Activated T-cell treated with anti-CD3 and anti-CD28 coated beads, Interleukin-2, amount 50 U/mL, for 72 hours (primary cell): ENCODE measurements around the gene AJUBA. TPM values are rescaled to one million over a fixed set of nuclear protein-coding genes. Genes with fewer than 3 reads are reported as not detected.

Experiments used
- ATAC-seq, 2 donors: fragments of 150-1000 bp; cut with Tn5 transposase; replicated peaks in 1 of 2; 2 replicates each; pipeline ENCODE4 v1.10.0; 2021; ENCODE audit warnings: moderate library complexity in 2 of 2, mild to moderate bottlenecking in 1 of 2
- DNase-seq, 2 donors: peaks; one replicate each; pipeline ENCODE4 v3.0.0; 2021 to 2022; ENCODE audit warnings: mixed read lengths in 1 of 2
- H3K27ac Mint-ChIP-seq: one replicate; pipeline ENCODE4 v1.8.0; 2022; ENCODE audit warnings: mild to moderate bottlenecking, moderate library complexity, mixed read lengths
- H3K27me3 Mint-ChIP-seq: one replicate; pipeline ENCODE4 v1.8.0; 2022; ENCODE audit warnings: low read depth, mixed read lengths
- H3K36me3 Mint-ChIP-seq, 2 donors: one replicate each; pipeline ENCODE4 v1.8.0; 2022; ENCODE audit warnings: mixed read lengths in 2 of 2, mild to moderate bottlenecking in 1 of 2; ENCODE audit not compliant: insufficient read depth in 2 of 2
- H3K4me1 Mint-ChIP-seq: one replicate; pipeline ENCODE4 v1.8.0; 2022; ENCODE audit warnings: low read depth, mixed read lengths
- H3K4me3 Mint-ChIP-seq, 2 donors: one replicate each; pipeline ENCODE4 v1.8.0; 2022; ENCODE audit warnings: mild to moderate bottlenecking in 2 of 2, mixed read lengths in 2 of 2, moderate library complexity in 2 of 2
- H3K9me3 Mint-ChIP-seq, 2 donors: one replicate each; pipeline ENCODE4 v1.8.0; 2022; ENCODE audit warnings: mixed read lengths in 2 of 2
- total RNA-seq, 2 donors: library from RNA; stranded (reverse); gene quantifications; one replicate each; pipeline ENCODE4 v1.2.3, GENCODE V29; 2022

Gene AJUBA
- total RNA-seq, 2 donors from 2014 or later, result 1.7 to 2.2 TPM

DNA sequence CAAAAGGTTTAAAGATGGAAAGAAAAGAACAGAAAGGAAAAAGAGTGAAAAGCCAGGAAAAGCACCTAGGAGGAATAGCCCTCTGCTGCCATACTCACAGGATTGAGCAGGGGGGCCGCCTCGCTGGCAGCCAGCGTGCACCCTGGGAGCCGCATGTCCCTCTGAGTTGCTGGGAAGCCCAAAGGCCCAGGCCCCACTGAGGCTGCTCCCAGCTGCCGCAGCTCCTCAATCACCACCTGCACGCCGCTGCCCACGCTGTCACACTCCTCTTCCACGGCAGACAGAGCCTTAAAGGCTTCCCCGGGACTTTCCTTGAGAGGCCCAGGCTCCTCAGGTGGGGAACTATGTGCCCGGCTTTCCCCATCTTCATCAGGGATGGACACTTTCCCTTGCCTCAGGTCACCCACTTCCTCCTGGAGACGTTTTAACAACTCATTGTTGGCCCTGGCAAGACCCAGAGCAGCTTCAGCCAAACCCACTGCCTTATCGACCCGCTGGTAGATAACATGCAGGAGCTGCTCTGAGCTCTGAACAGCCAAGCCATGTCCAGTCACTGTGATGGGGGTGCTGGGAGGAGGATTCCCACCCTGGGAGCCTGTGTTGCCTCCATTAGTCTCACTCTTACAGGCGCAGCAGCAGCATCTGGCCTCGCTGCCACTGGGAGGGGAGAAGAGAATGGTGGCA, 16.1 kb upstream of the AJUBA start:
- H3K9me3 Mint-ChIP-seq, result no peaks in the 10 kb centered on the region
- no peaks in the 10 kb centered on the region for H3K36me3 Mint-ChIP-seq
- peaks cover 13% of the 10 kb centered on the region for H3K4me1 Mint-ChIP-seq
- no peaks in the 10 kb centered on the region for H3K27me3 Mint-ChIP-seq
- ATAC-seq (no peak), DNase-seq (no peak)
- H3K4me3 Mint-ChIP-seq, result no peak overlapping the region
- H3K27ac Mint-ChIP-seq, result no peak overlapping the region

DNA sequence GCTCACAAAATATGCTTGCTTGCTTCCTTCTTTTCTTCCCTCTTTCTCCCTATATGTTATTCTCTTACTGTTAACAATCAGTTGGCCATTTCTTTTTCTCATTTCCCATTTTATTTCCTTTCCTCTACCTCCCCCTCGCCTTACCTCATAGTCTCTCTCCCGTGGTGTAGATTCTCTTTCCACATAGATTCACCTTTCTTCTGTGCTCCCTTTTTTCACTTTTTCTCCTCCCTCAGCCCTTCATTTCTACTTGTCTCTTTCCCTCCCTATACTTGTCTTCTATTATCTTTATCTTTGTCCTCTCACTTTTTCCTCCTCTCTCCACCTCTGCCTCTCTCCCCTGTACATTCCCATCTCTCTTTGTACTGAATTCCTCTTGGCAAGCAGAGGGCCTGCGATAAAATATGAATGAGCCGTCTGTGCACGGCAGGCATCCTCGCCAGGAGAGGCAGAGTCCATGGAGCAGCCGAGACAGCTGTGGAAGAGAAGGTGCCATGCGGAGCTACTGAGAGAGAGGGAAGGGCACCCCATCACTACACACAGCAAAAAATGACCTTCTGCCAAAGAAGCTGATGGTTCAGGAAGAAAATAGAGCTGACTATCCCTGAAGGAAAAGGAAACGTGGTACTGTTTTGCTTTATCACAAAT, 15.4 kb upstream of the AJUBA start:
- no peaks in the 10 kb centered on the region for H3K36me3 Mint-ChIP-seq
- H3K27me3 Mint-ChIP-seq, result no peaks in the 10 kb centered on the region
- ATAC-seq (no peak), DNase-seq (no peak)
- no peak overlapping the region for H3K4me3 Mint-ChIP-seq
- no peak overlapping the region for H3K27ac Mint-ChIP-seq
- H3K4me1 Mint-ChIP-seq, result peaks cover 13% of the 10 kb centered on the region
- H3K9me3 Mint-ChIP-seq, result no peaks in the 10 kb centered on the region

DNA sequence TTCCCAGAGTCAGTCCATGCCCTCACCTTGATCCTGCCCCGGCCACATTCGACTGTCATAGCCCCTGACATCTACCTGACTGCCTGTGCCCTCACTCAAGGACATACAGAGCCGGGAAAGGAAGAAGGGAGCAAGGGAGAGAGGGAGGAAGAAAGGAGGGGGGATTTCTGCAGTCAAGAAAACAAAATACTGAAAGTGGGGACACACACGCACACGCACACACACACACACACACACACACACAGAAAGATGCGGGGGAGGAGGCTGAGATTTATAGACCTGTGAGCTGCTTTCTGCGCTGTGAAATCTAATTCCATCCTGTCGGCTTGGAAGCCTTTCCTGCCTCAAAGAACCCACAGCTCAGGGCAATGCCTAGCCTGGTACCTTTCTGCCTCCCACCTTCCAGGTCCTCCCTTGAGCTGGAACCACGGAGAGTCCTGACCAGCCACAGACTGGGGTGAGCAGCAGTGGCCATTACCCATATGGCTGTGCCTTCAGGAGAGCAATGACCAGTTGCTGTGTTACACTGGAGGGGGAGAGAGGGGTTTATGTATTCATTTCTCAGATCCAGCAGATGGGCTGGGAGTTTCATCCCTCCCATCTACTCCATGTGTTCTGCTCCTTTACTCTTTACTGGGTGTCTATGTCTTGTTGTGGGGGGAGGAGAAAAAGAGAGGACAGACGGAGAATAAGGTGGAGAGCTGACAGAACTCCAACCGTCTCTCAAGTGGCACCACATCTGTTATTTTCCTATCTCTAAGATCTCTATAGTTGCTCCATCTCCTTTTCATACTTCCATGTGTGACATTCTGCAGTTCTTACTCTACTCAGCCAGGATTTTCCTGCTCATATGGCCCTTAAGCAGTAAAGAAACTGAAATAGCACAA, 14.7 kb upstream of the AJUBA start:
- no peaks in the 10 kb centered on the region for H3K9me3 Mint-ChIP-seq
- no peak overlapping the region for H3K4me3 Mint-ChIP-seq
- ATAC-seq (no peak), DNase-seq (no peak)
- no peak overlapping the region for H3K27ac Mint-ChIP-seq
- H3K36me3 Mint-ChIP-seq, result no peaks in the 10 kb centered on the region
- H3K4me1 Mint-ChIP-seq, result peaks cover 13% of the 10 kb centered on the region
- no peaks in the 10 kb centered on the region for H3K27me3 Mint-ChIP-seq

DNA sequence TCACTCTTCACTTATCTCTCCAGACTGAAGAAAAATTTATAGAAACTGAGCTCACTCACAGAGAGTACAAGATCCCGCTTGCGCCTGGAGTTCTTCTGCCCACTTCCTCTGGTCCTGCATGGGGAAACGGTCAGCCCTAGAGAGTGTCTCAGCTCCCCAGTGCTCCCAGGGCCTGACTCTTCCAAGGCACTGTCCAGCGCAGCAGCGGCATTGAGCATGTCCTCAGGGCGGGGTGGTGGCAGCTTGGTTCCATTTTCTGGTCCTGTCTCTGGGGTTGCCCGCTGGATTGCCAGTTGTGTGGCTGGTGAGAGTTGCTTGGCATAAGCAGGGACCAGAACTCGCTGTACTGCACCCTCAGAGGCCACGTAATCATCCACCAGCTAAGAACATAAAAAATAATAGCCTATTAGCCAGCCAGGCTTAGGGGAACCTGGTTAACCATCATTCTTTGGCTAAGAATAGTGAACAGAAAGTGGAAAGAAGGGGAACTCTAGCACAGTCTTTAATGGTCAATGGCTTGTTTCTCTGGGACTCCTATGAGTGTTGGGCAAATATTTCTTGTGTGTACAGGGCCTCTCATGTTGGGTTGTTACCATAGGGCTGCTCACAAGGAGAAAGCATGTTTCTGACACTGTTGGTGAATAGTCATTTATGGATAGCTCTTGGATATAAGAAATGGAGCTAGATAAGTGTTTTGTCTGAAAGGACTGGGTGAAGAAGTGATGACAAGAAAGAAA, 13.7 kb upstream of the AJUBA start:
- Mint-ChIP-seq H3K27ac (no peak overlapping the region), H3K4me1 (peaks cover 9% of the 10 kb centered on the region), H3K4me3 (no peak overlapping the region), H3K36me3 (no peaks in the 10 kb centered on the region), H3K9me3 (no peaks in the 10 kb centered on the region), H3K27me3 (no peaks in the 10 kb centered on the region)
- ATAC-seq (no peak), DNase-seq (no peak)

DNA sequence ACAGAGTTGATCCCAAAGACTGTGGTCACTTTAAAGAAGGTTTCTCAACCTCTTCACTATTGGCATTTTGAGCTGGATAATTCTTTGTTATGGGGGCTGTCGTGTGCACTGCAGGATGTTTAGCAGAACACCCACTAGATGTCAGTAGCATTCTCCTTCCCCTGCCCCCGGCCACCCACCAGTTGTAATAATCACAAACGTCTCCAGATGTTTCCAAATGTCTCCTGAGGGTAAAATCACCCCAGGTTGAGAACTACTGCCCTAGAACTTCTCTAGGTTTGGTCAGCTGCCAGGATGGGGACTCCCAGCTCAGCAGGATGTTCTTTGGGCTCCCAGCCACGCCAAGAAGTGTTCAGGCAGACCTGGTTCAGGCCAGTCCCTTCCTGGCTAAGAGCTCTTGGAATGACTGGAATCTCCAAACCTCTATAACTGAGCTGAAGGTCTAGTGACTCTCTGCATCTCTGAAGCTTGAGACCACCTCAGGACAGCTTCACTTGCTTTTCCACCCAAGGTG, 12.5 kb upstream of the AJUBA start:
- no peaks in the 10 kb centered on the region for H3K36me3 Mint-ChIP-seq
- peaks cover 5% of the 10 kb centered on the region for H3K4me1 Mint-ChIP-seq
- DNase-seq, result peak; percentile 24 to 28
- no peak overlapping the region for H3K27ac Mint-ChIP-seq
- H3K4me3 Mint-ChIP-seq, result no peak overlapping the region
- no peaks in the 10 kb centered on the region for H3K27me3 Mint-ChIP-seq
- ATAC-seq, result peak; percentile 72 to 73
- H3K9me3 Mint-ChIP-seq, result no peaks in the 10 kb centered on the region

DNA sequence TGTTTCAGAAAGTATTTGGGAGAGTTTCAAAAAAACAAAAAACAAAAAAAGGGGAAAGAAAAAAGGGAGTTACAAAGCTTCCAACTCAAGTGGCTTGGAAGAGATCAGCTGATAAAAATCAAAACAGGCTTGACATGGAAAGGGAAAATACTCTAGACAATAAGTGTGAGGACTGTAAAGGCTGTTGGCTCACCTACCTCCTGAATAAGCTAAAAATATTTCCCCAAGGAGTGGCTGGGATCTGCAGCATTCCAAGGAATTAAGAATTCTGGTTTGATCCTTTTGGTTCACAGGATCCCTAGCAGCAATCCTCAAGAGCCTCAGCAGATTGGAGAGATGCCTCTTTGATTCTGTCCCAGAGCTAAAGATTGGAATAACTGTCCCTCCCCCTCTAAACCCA, 11.2 kb upstream of the AJUBA start:
- H3K9me3 Mint-ChIP-seq, result no peaks in the 10 kb centered on the region
- H3K27me3 Mint-ChIP-seq, result no peaks in the 10 kb centered on the region
- no peak for ATAC-seq
- no peaks in the 10 kb centered on the region for H3K36me3 Mint-ChIP-seq
- DNase-seq, result no peak
- H3K4me3 Mint-ChIP-seq, result no peak overlapping the region
- peaks cover 5% of the 10 kb centered on the region for H3K4me1 Mint-ChIP-seq
- H3K27ac Mint-ChIP-seq, result no peak overlapping the region

DNA sequence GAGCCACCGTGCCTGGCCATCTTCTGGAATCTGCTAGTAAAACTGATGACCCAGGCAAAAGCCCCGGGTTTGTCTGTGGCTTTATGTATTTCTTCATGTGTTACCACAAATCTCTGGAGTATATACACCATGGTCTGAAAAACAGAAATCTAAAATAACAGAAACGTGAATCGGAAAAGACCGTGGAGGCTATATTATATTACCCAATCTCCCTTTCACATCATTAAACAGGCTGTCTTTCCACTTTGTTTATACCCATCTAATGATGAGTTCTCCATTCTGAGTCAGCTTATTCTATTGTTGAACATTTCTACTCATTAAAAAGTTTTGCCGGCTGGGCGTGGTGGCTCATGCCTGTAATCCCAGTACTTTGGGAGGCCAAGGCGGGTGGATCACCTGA, 9.5 kb upstream of the AJUBA start:
- no peak for ATAC-seq
- DNase-seq, result no peak
- no peaks in the 10 kb centered on the region for H3K9me3 Mint-ChIP-seq
- no peak overlapping the region for H3K4me3 Mint-ChIP-seq
- no peak overlapping the region for H3K27ac Mint-ChIP-seq
- H3K36me3 Mint-ChIP-seq, result no peaks in the 10 kb centered on the region
- no peaks in the 10 kb centered on the region for H3K27me3 Mint-ChIP-seq
- H3K4me1 Mint-ChIP-seq, result peaks cover 5% of the 10 kb centered on the region

DNA sequence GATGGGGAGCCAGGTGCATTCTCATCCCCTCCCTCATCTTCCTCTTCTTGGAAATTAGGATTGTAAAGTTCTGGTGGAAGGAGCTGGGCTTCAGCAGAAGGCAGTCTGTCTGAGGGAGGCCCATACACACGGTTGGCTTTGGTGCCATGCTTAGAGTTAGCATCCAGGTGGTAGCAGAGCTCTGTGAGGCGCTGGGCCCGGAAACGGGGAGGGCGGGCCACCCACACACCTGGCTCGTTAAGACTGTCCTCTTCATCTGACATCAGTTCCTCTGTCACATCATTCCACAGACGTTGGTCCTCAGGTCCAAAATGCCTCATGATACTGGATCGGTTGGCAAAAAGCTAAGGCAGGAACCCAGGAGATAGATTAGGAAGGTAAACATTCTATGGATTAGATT, 4.9 kb upstream of the AJUBA start:
- Mint-ChIP-seq H3K27me3 (no peaks in the 10 kb centered on the region), H3K4me1 (no peaks in the 10 kb centered on the region), H3K9me3 (no peaks in the 10 kb centered on the region), H3K36me3 (no peaks in the 10 kb centered on the region), H3K27ac (no peak overlapping the region), H3K4me3 (no peak overlapping the region)
- no peak for ATAC-seq
- no peak for DNase-seq

DNA sequence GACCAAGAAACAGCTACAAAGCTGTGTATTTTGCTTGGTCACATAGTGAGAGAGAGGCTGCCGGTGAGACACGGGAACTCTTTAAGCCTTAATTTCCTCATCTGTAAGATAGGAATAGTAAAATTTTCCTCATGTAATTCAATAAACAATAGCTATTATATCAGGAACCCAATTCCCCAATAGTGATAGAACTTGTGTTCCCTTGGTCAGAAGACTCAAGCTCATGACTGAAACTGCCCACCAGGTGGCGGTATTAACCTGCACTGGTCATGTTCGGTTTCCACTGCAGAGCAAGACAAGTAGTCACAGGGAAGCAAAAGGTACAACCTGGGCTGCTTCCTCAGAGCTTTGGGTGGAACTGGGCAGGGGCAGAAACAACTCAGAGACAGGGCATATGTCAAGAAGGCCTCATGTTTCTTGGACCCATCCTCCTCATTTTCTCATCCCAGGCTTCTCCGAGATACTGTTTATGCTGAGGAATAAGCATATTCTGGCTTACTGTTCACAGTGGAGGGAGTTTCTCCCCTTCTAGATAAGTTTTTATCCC, 4.2 kb upstream of the AJUBA start:
- Mint-ChIP-seq H3K27me3 (no peaks in the 10 kb centered on the region), H3K27ac (no peak overlapping the region), H3K9me3 (no peaks in the 10 kb centered on the region), H3K4me3 (no peak overlapping the region), H3K4me1 (no peaks in the 10 kb centered on the region), H3K36me3 (no peaks in the 10 kb centered on the region)
- ATAC-seq, result peak; percentile 50 to 54
- DNase-seq, result peak; percentile 87 to 88

DNA sequence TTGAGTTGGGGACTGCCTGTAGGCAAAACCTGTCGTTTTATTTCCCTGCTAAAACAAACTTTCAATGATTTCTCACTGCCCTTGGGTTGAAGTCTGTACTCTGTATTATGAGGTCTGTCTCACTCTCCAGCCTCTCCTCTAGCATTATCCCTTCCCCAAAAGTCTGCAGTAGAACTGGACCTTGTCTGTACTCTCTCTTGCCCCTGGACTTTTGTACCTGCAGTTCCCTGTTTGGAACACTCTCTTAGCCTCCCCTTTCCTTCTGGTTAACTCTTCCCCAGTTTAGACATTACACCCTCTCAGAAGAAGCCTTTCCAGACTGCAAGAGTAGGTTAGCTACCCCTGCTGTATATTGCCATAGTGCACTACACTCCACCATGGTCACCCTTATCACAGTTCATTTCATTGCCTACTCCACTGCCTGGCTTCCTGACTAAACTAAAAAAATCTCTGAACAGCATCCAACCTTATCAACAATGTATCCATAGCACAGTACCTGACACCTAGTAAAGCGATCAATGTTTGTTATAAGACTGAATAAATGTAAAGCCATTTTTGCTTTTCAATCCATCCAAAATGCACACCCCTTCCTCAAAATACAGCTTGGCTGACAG, 3.6 kb upstream of the AJUBA start:
- Mint-ChIP-seq H3K36me3 (no peaks in the 10 kb centered on the region), H3K4me3 (no peak overlapping the region), H3K9me3 (no peaks in the 10 kb centered on the region), H3K27me3 (no peaks in the 10 kb centered on the region), H3K27ac (no peak overlapping the region), H3K4me1 (no peaks in the 10 kb centered on the region)
- ATAC-seq (no peak), DNase-seq (no peak)

DNA sequence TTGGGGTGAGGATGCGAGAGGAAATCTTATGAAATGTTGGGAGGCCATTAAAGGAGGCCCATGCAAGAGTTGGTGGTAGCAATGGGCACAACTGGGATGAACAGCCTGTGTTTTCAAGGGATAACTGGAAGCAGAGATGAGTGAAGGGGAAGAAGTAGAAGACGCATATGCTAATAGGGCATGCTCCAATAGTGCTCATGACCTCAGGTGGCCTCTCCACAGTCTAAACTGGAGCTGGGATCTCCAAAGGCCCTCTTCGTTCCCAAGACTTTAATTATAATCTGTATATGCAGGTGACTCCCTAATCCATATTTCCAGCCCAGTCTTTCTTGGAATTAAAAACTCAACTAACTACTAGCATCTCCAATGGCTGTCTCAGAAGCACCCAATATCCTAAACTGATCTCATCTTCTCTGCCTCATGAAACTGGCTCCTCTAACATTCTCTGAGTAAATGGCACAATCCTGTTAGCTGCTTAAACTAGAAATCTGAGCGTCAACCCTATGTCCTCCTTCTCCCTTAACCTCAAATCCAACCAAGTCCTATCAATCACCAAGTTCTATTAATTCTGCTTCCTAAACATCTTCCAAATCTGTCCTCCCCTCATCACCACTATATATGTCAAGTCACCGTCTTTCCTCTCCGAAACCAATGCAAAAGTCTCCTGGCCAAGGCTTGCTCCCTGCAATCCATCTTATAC, 2.8 kb upstream of the AJUBA start:
- H3K4me1 Mint-ChIP-seq, result peaks cover 1% of the 10 kb centered on the region
- H3K4me3 Mint-ChIP-seq, result no peak overlapping the region
- H3K27me3 Mint-ChIP-seq, result peaks cover under 1% of the 10 kb centered on the region
- ATAC-seq, result no peak
- no peaks in the 10 kb centered on the region for H3K9me3 Mint-ChIP-seq
- no peak for DNase-seq
- H3K36me3 Mint-ChIP-seq, result no peaks in the 10 kb centered on the region
- H3K27ac Mint-ChIP-seq, result no peak overlapping the region
